Activated CD8-positive, alpha-beta T cell treated with anti-CD3 and anti-CD28 coated beads for 36 hours (primary cell): ENCODE measurements around the gene S1PR3. TPM values are rescaled to one million over a fixed set of nuclear protein-coding genes. Genes with fewer than 3 reads are reported as not detected.

Experiments
- ATAC-seq: fragments of 200-7000 bp; cut with Tn5 transposase; one replicate; pipeline ENCODE4 v1.10.0; 2021; ENCODE audit warnings: mild to moderate bottlenecking, moderate library complexity
- CTCF ChIA-PET: fragments of 350-600 bp; sonication (Branson Sonifier 250); formaldehyde crosslinking; loops from one replicate; lab custom pipeline; 2021; ENCODE audit warnings: antibody characterized with exemption; lab: Charles Lee
- POLR2A ChIA-PET: fragments of 350-600 bp; sonication (Branson Sonifier 250); formaldehyde crosslinking; loops from one replicate; lab custom pipeline; 2021; ENCODE audit warnings: antibody characterized with exemption; lab: Charles Lee
- DNase-seq: peaks from one replicate; pipeline ENCODE4 v3.0.0-alpha.2; 2020
- H3K27ac Mint-ChIP-seq: one replicate; pipeline ENCODE4 v1.8.0; 2021; ENCODE audit warnings: mild to moderate bottlenecking, mixed read lengths
- H3K27me3 Mint-ChIP-seq: one replicate; pipeline ENCODE4 v1.8.0; 2021; ENCODE audit warnings: mixed read lengths
- H3K36me3 Mint-ChIP-seq: one replicate; pipeline ENCODE4 v1.8.0; 2021; ENCODE audit warnings: low read depth, mixed read lengths
- H3K4me1 Mint-ChIP-seq: one replicate; pipeline ENCODE4 v1.8.0; 2021; ENCODE audit warnings: low read depth, mixed read lengths
- H3K4me3 Mint-ChIP-seq: one replicate; pipeline ENCODE4 v1.8.0; 2021; ENCODE audit warnings: mild to moderate bottlenecking, moderate library complexity, mixed read lengths
- H3K9me3 Mint-ChIP-seq: one replicate; pipeline ENCODE4 v1.8.0; 2021; ENCODE audit warnings: mixed read lengths
- intact Hi-C: fragments of 100-400 bp; cut with micrococcal nuclease; formaldehyde crosslinking; loops from one replicate; pipeline ENCODE4 v1.10.0; 2022
- total RNA-seq, 2 experiments: library from RNA; stranded (reverse); gene quantifications; one replicate each; pipeline ENCODE4 v1.2.3, GENCODE V29; 2021
- TF ChIP-seq, protein P1 (sequence below): fragments of 200-600 bp; IDR thresholded peaks from one replicate; pipeline ENCODE4 v1.8.0; 2022; ENCODE audit warnings: antibody characterized with exemption, mild to moderate bottlenecking

The S1PR3 gene
- total RNA-seq, 2 experiments from 2014 or later: 0.36 to 0.58 TPM

DNA sequence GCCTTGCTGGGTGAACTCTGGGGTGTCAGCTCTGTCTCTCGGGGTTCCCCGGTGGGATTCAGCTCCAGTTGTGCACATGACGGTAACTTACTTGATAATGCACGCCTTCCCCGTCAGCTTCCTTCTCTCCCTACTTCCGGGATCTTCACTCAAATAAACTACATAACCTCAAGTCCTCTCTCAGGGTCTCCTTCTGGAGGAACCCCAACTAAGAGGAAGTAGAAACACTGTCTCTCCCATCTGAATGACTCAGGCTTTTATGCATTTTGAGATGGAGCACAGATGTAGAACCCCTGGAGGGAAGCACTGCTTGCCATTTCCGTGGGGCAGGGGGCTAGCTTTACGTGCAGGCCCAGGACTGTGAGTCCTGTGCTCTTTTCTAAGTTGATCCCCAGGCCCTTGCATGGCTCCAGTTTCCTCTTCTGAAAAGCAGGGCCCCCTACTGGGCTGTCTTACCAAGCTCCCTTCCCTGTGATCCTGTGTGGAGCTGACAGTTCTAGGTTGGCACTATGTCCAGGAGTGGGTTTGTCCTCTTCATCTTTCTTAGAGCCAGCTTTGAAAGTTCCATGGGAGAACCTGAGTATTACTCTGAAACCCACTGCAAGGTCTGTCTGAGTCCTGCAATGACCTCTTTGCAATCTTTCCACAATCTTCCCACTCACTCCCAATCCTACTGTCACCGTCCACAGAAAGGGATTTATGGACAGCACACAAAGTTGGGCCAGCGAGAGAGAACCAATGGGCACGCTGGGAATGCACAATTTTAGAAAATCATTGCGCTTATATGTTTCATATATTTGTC is 17.7 kb downstream of the S1PR3 start:
- no peak for DNase-seq
- TF ChIP-seq, protein P1, sequence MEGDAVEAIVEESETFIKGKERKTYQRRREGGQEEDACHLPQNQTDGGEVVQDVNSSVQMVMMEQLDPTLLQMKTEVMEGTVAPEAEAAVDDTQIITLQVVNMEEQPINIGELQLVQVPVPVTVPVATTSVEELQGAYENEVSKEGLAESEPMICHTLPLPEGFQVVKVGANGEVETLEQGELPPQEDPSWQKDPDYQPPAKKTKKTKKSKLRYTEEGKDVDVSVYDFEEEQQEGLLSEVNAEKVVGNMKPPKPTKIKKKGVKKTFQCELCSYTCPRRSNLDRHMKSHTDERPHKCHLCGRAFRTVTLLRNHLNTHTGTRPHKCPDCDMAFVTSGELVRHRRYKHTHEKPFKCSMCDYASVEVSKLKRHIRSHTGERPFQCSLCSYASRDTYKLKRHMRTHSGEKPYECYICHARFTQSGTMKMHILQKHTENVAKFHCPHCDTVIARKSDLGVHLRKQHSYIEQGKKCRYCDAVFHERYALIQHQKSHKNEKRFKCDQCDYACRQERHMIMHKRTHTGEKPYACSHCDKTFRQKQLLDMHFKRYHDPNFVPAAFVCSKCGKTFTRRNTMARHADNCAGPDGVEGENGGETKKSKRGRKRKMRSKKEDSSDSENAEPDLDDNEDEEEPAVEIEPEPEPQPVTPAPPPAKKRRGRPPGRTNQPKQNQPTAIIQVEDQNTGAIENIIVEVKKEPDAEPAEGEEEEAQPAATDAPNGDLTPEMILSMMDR: no peak
- ATAC-seq: no peak
- Mint-ChIP-seq H3K27ac (no peak overlapping the region), H3K4me3 (no peak overlapping the region), H3K27me3 (no peaks in the 10 kb centered on the region), H3K36me3 (no peaks in the 10 kb centered on the region), H3K4me1 (no peaks in the 10 kb centered on the region), H3K9me3 (no peaks in the 10 kb centered on the region)
- intact Hi-C loops: no loop called here
- CTCF ChIA-PET: no interaction called here
- POLR2A ChIA-PET: no interaction called here

DNA sequence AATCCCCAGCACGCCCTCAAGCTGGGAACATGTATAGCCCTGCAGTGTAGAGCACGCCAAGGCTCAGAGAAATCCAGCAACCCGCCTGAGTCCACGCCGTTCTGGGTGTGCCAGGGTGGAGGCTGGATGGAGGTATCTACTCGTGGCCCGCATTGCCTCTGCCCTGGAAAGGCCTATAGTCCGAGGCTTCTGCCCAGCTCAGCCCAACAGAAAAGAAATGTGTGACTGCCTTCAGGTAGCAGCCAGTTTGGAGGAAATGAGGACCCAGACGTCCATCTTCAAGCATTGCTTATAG is 18.2 kb downstream of the S1PR3 start:
- DNase-seq: no peak
- POLR2A ChIA-PET: no interaction called here
- TF ChIP-seq, protein P1: no peak
- Mint-ChIP-seq H3K27me3 (no peaks in the 10 kb centered on the region), H3K27ac (no peak overlapping the region), H3K4me3 (no peak overlapping the region), H3K9me3 (no peaks in the 10 kb centered on the region), H3K4me1 (no peaks in the 10 kb centered on the region), H3K36me3 (no peaks in the 10 kb centered on the region)
- intact Hi-C loops: no loop called here
- ATAC-seq: no peak
- CTCF ChIA-PET: no interaction called here

DNA sequence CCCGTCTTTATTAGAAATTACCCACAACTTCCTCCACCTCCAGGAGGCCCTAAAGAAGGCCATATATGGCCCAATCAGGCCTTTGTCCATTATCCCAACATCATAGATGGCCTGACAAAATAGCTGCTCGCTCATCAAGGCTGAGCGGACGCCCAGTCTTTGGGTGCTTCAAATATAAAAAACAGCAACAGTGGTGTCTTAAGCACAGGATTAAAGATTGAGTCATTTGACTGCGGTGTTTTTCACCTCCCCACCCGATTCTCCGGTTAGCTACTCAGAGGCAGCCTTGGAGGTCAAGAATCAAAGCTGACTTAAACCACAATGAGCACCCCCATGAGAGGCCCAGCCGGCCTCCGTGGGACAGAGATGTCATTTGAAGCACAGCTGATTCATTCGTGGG is 18.8 kb downstream of the S1PR3 start:
- H3K4me3 Mint-ChIP-seq: no peak overlapping the region
- no peaks in the 10 kb centered on the region for H3K27me3 Mint-ChIP-seq
- intact Hi-C loops: no loop called here
- no peak for DNase-seq
- no peaks in the 10 kb centered on the region for H3K4me1 Mint-ChIP-seq
- TF ChIP-seq, protein P1: no peak
- CTCF ChIA-PET: interaction anchor here (0.5 kb wide), 1 partner anchor 415 kb away, joined by 3 read pairs; no protein-coding TSS in a partner anchor
- no peaks in the 10 kb centered on the region for H3K9me3 Mint-ChIP-seq
- no peak for ATAC-seq
- POLR2A ChIA-PET: no interaction called here
- H3K27ac Mint-ChIP-seq: no peak overlapping the region
- H3K36me3 Mint-ChIP-seq: no peaks in the 10 kb centered on the region

GRCh38 chr9:89010526-89011111 is 19.4 kb downstream of the S1PR3 start:
- no peak for ATAC-seq
- no peaks in the 10 kb centered on the region for H3K9me3 Mint-ChIP-seq
- H3K27ac Mint-ChIP-seq: no peak overlapping the region
- CTCF ChIA-PET: interaction anchor here (1.0 kb wide), 1 partner anchor 9 kb away, joined by 5 read pairs; no protein-coding TSS in a partner anchor
- no peaks in the 10 kb centered on the region for H3K27me3 Mint-ChIP-seq
- no peak overlapping the region for H3K4me3 Mint-ChIP-seq
- H3K4me1 Mint-ChIP-seq: no peaks in the 10 kb centered on the region
- POLR2A ChIA-PET: no interaction called here
- DNase-seq: no peak
- TF ChIP-seq, protein P1: no peak
- no peaks in the 10 kb centered on the region for H3K36me3 Mint-ChIP-seq
- intact Hi-C loops: no loop called here

DNA sequence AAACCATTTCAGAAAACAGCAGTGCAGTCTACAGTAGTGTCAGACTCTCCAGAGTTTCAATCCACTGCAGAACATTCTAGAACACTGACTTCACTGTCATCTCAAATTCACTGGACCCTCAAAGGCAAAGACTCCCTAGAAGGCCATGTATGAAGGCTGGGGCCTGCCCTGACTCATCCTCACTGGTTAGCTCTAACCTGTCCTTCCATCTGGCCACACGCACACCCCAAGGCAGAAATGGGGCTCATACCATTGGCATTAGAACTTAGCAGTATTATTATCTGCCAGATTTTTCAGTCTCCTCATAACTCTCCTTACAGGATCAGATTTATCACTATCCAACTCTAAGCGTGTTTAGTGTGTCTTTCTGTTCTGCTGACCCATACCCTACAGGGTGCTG is 20.4 kb downstream of the S1PR3 start:
- no peaks in the 10 kb centered on the region for H3K4me1 Mint-ChIP-seq
- CTCF ChIA-PET: interaction anchor here (1.0 kb wide), 1 partner anchor 11 kb away, joined by 5 read pairs; no protein-coding TSS in a partner anchor
- H3K4me3 Mint-ChIP-seq: no peak overlapping the region
- no peak overlapping the region for H3K27ac Mint-ChIP-seq
- DNase-seq: no peak
- POLR2A ChIA-PET: no interaction called here
- no peaks in the 10 kb centered on the region for H3K36me3 Mint-ChIP-seq
- H3K27me3 Mint-ChIP-seq: no peaks in the 10 kb centered on the region
- H3K9me3 Mint-ChIP-seq: no peaks in the 10 kb centered on the region
- ATAC-seq: no peak
- intact Hi-C loops: no loop called here
- TF ChIP-seq, protein P1: no peak
